BLaER1 (cell line): ENCODE data around the gene DDX42.

ENCODE experiments used
- H3K27ac ChIP-seq: shearing (Covaris generic); formaldehyde crosslinking; 2 replicates; pipeline ENCODE4 v1.8.1; 2022
- H3K27me3 ChIP-seq: shearing (Covaris generic); formaldehyde crosslinking; 2 replicates; pipeline ENCODE4 v1.8.1; 2022
- H3K36me3 ChIP-seq: shearing (Covaris generic); formaldehyde crosslinking; 2 replicates; pipeline ENCODE4 v1.8.1; 2022
- H3K4me1 ChIP-seq: shearing (Covaris generic); formaldehyde crosslinking; 2 replicates; pipeline ENCODE4 v1.8.1; 2022
- H3K4me2 ChIP-seq: shearing (Covaris generic); formaldehyde crosslinking; 2 replicates; pipeline ENCODE4 v1.8.1; 2022
- H3K4me3 ChIP-seq: shearing (Covaris generic); formaldehyde crosslinking; 2 replicates; pipeline ENCODE4 v1.8.1; 2022
- H3K9ac ChIP-seq: shearing (Covaris generic); formaldehyde crosslinking; 2 replicates; pipeline ENCODE4 v1.8.1; 2022
- H3K9me3 ChIP-seq: shearing (Covaris generic); formaldehyde crosslinking; 2 replicates; pipeline ENCODE4 v1.8.1; 2022
- H4K20me1 ChIP-seq: shearing (Covaris generic); formaldehyde crosslinking; 2 replicates; pipeline ENCODE4 v1.8.1; 2022
- Cebpa-rat ChIP-seq: shearing (Covaris generic); IDR thresholded peaks from 2 replicates; pipeline ENCODE4 v1.8.1; 2022

The DDX42 gene

DNA sequence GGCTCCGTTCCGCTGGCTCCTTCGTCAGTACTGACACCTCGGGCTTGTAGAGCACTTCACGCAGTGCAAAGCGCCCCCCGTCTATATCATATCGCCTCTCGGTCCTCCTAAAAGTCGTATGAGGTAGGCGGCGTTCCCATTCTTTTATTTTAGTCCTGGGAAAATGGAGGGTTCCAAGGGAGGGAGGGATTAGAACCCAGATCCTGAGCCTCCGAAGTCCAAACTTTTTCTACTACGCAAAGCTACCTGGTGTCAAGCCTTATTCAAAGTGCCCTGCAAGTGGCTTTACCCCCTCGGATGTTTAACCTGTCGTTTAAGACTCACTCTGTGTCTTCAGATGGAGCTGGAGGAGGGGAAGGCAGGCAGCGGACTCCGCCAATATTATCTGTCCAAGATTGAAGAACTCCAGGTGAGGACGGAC lies 53.8 kb downstream of the DDX42 start:
- Histone ChIP-seq H3K4me1 (peaks cover 77% of the 10 kb centered on the region), H3K9me3 (no peaks in the 10 kb centered on the region), H3K27me3 (no peaks in the 10 kb centered on the region), H3K4me2 (peak overlapping the region; percentile 90), H3K4me3 (peak overlapping the region; percentile 86), H4K20me1 (peaks cover 49% of the 10 kb centered on the region), H3K36me3 (peaks cover 75% of the 10 kb centered on the region), H3K9ac (peak overlapping the region; percentile 91), H3K27ac (peak overlapping the region; percentile 96)
- no peak for TF ChIP-seq Cebpa-rat

DNA sequence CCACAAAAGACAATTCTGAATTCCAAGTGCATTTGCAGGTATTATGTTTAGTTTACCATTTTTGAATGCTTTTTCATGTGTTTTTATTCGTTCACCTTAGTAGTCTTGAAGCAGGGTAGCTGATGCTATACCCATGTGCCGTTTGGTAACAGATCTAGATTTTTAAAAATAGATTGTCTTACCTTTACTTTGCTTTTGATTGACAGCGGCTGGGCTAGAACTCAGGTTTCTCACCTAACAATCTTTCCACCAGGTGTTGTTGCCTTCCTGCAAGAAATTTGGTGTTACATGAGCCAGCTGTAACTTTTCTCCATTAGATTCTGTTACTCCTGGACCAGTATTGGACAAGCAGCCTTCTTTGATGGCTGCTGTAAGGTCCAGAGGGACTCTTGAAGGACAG lies 55.0 kb downstream of the DDX42 start:
- H3K9ac ChIP-seq, result no peak overlapping the region; the same call in 1 of the 2 replicates
- H3K27ac ChIP-seq, result no peak overlapping the region
- peak overlapping the region; percentile 86 for H3K4me3 ChIP-seq
- peaks cover 75% of the 10 kb centered on the region for H3K36me3 ChIP-seq
- no peaks in the 10 kb centered on the region for H3K27me3 ChIP-seq
- H4K20me1 ChIP-seq, result peaks cover 52% of the 10 kb centered on the region
- no peaks in the 10 kb centered on the region for H3K9me3 ChIP-seq
- peaks cover 77% of the 10 kb centered on the region for H3K4me1 ChIP-seq
- no peak for TF ChIP-seq Cebpa-rat
- H3K4me2 ChIP-seq, result peak overlapping the region; percentile 90

DNA sequence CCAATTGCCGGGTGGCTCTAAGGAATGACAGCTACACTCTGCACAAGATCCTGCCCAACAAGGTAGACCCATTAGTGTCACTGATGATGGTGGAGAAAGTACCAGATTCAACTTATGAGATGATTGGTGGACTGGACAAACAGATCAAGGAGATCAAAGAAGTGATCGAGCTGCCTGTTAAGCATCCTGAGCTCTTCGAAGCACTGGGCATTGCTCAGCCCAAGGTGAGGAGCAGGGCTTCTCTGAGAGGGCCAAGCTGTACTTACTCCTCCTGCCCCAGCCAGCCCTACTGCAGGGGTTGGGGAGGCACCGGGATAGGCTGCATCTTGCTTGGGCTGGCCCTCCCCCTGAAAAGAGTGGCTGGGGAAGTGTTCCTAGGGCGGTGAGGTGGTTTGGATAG lies 56.3 kb downstream of the DDX42 start:
- TF ChIP-seq Cebpa-rat, result no peak
- no peaks in the 10 kb centered on the region for H3K27me3 ChIP-seq
- no peak overlapping the region for H3K4me3 ChIP-seq
- no peak overlapping the region for H3K9ac ChIP-seq
- H3K4me1 ChIP-seq, result peaks cover 77% of the 10 kb centered on the region
- H3K27ac ChIP-seq, result no peak overlapping the region
- no peaks in the 10 kb centered on the region for H3K9me3 ChIP-seq
- H3K4me2 ChIP-seq, result no peak overlapping the region
- H4K20me1 ChIP-seq, result peaks cover 60% of the 10 kb centered on the region
- H3K36me3 ChIP-seq, result peaks cover 75% of the 10 kb centered on the region

DNA sequence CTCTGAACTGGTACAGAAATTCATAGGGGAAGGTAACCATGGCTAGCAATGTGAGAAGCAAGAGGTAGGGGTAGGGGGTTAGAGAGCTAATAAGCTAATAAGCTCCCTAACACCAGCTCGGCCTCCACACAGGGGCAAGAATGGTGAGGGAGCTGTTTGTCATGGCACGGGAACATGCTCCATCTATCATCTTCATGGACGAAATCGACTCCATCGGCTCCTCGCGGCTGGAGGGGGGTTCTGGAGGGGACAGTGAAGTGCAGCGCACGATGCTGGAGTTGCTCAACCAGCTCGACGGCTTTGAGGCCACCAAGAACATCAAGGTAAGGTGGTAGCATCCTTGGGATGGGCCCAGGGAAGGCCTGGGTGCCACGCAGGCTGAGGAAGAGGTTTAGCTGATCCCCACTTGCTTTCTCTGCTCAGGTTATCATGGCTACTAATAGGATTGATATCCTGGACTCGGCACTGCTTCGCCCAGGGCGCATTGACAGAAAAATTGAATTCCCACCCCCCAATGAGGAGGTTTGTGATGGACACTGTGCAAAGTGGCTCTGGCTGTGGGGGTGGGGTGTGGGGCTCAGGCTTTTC lies 57.0 kb downstream of the DDX42 start:
- Histone ChIP-seq H3K4me2 (peak overlapping the region; percentile 74), H3K27ac (peak overlapping the region; percentile 80; the same call in 1 of the 2 replicates), H3K9me3 (no peaks in the 10 kb centered on the region), H3K27me3 (no peaks in the 10 kb centered on the region), H3K4me3 (no peak overlapping the region), H3K4me1 (peaks cover 77% of the 10 kb centered on the region), H4K20me1 (peaks cover 60% of the 10 kb centered on the region; the same call in 1 of the 2 replicates), H3K9ac (peak overlapping the region; percentile 35), H3K36me3 (peaks cover 76% of the 10 kb centered on the region)
- TF ChIP-seq Cebpa-rat, result no peak

DNA sequence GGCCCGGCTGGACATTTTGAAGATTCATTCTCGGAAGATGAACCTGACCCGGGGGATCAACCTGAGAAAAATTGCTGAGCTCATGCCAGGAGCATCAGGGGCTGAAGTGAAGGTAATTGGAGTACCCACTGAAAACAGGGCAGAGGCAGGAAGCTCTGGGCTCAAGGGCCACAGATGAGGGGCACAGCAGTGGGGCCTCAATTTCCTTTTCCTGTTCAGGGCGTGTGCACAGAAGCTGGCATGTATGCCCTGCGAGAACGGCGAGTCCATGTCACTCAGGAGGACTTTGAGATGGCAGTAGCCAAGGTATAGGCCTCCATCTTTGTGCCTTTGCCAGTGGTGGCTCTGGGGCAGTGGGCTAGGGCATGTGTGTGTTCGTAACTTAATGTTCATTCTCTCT lies 57.5 kb downstream of the DDX42 start:
- Histone ChIP-seq H3K9ac (peak overlapping the region; percentile 35), H3K4me2 (peak overlapping the region; percentile 74), H3K4me1 (peaks cover 77% of the 10 kb centered on the region), H3K36me3 (peaks cover 81% of the 10 kb centered on the region), H4K20me1 (peaks cover 61% of the 10 kb centered on the region; the same call in 1 of the 2 replicates), H3K4me3 (no peak overlapping the region), H3K27ac (peak overlapping the region; percentile 80), H3K27me3 (no peaks in the 10 kb centered on the region), H3K9me3 (no peaks in the 10 kb centered on the region)
- TF ChIP-seq Cebpa-rat, result no peak

DNA sequence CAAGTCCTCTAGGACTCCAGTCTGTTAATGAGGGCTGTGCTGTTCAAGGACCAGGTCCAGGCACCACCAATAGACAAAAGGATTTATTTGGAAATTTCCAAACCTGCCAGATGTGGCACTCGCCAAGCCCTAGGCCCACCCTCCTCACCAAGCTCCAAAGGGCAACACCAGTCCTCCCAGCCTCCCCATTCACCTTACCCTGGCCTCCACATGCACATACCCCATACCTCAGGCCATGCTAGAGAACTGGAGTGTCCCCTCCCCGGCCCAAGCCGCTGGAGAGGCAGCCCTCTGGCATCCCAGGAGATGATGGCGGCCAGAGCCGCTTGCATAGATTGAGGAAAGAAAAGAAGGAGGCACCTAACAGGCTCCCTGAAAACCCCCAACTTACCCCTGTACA lies 58.0 kb downstream of the DDX42 start:
- Histone ChIP-seq H3K9ac (0 out of 2 replicates have a peak overlapping the region, but pooled peaks have one; percentile 35), H3K27ac (peak overlapping the region; percentile 80; the same call in 1 of the 2 replicates), H3K4me1 (peaks cover 82% of the 10 kb centered on the region), H3K9me3 (no peaks in the 10 kb centered on the region), H3K36me3 (peaks cover 86% of the 10 kb centered on the region), H4K20me1 (peaks cover 66% of the 10 kb centered on the region), H3K4me2 (peak overlapping the region; percentile 74), H3K27me3 (no peaks in the 10 kb centered on the region), H3K4me3 (no peak overlapping the region)
- no peak for TF ChIP-seq Cebpa-rat

DNA sequence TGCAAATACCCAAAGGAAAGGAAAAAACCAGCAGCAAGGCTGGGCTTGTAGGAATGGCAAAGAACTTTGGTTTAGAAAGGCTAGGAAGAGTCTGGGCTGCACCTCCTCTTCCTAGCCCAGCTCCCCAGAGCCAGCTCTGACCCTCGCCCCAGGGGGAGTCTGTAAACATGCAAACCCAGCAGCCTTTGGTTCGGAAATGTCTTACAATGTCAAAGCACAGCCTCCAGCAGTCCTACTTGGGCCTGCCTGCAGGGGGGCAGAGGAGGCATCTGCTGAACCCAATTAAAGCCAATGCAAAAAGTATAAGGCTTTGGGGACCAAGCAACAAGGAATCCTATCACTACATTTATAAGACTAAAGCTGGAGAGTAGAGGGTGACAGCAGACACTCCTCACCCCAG lies 58.5 kb downstream of the DDX42 start:
- Histone ChIP-seq H3K9me3 (no peaks in the 10 kb centered on the region), H3K4me3 (no peak overlapping the region), H3K36me3 (peaks cover 90% of the 10 kb centered on the region), H3K27me3 (no peaks in the 10 kb centered on the region), H4K20me1 (peaks cover 70% of the 10 kb centered on the region), H3K27ac (peak overlapping the region; percentile 80), H3K4me2 (peak overlapping the region; percentile 74), H3K9ac (0 out of 2 replicates have a peak overlapping the region, but pooled peaks have one; percentile 35), H3K4me1 (peaks cover 87% of the 10 kb centered on the region)
- TF ChIP-seq Cebpa-rat, result no peak

DNA sequence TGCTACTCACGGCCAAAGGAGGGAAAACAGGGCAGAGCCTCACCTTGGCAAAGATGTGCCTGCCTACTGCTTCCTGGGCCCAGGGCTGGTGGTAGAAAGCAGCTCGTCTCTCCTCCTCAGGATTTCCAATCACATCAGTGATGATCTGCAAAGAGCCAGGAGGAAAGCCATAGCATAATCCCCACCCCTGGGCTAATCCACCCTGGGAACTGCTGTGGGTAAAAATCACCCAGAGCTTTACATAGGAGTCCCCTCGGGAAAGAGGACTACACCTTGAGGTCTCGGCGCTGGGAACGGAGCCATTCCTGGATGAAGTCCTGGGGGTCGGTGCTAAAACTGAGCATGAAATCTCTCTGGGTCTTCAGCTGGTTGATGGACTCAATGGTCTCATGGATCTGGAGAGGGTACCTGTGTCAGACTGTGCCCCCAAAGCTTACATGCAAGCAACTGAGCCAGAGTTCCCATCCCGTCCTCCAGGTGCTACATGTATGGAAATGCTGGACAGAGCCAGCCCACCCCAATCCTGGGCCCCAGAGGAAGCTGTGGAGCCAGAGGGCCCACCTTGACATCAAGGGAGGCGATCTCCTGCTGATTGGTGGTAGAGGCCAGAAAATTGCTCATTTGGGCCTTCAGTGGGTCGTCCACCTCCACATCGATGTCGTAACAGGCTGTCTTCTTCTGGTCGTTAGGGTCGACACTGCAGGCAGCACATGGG lies 59.2 kb downstream of the DDX42 start:
- no peak for TF ChIP-seq Cebpa-rat
- Histone ChIP-seq H3K36me3 (peaks cover 98% of the 10 kb centered on the region), H3K27me3 (no peaks in the 10 kb centered on the region), H3K9me3 (no peaks in the 10 kb centered on the region), H4K20me1 (peaks cover 72% of the 10 kb centered on the region), H3K4me2 (peak overlapping the region; percentile 74), H3K4me3 (no peak overlapping the region), H3K9ac (0 out of 2 replicates have a peak overlapping the region, but pooled peaks have one; percentile 65), H3K27ac (peak overlapping the region; percentile 80), H3K4me1 (peaks cover 92% of the 10 kb centered on the region)

DNA sequence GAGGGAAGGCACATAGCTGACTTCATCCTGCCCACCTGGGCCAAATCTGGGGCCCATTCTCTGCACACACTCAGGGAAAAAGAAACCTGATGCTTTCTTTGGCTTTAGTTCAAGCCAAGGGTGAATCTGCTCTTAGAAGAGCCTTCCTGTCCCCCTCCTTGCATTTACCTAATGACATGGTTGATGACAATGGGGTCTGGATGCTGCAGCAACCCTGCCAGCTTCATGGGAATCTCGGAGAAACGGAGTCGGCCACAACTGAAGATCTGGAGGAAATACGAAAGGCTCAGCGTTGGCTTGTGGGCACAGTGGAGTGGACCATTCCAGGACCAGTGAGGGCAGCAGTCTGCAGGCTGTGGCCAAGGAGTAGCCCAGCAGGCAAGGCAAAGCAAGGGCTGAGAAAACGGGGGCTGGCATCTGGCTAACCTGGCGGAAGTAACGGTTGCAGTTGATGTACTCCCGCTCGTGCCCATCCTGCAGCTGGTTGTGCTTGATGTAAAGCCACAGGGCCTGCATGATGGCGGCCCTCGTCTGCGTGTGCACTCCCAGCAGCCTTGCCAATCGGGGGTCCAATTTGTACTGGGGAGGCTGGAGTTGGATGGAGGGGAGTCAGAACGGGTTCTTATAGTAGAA lies 59.9 kb downstream of the DDX42 start:
- H3K4me3 ChIP-seq, result 0 out of 2 replicates have a peak overlapping the region, but pooled peaks have one; percentile 13
- no peak for TF ChIP-seq Cebpa-rat

More for the DNA sequence above, 59.9 kb downstream of the DDX42 start:
- Histone ChIP-seq H4K20me1 (peaks cover 77% of the 10 kb centered on the region), H3K9me3 (no peaks in the 10 kb centered on the region), H3K9ac (peak overlapping the region; percentile 65), H3K4me2 (peak overlapping the region; percentile 74), H3K4me1 (peaks cover 92% of the 10 kb centered on the region), H3K27me3 (no peaks in the 10 kb centered on the region), H3K27ac (peak overlapping the region; percentile 80), H3K36me3 (peaks cover 96% of the 10 kb centered on the region)
